Fibroblast of the aortic adventitia (primary cell): ENCODE data around the gene GRIA1. TPM values are rescaled to one million over a fixed set of nuclear protein-coding genes. Genes with fewer than 3 reads are reported as not detected.

Experiments used
- DNase-seq: peaks from one replicate; pipeline ENCODE4 v3.0.0-alpha.2; 2010; ENCODE audit warnings: low read depth
- H3K4me3 ChIP-seq: 2 replicates; pipeline ENCODE4 v1.5.1; 2011; ENCODE audit warnings: low read depth, mild to moderate bottlenecking, control low read depth, low read length, moderate library complexity
- CTCF ChIP-seq: IDR thresholded peaks from 2 replicates; pipeline ENCODE4 v1.5.1; 2011; ENCODE audit warnings: mild to moderate bottlenecking, low read length, control low read depth, inconsistent platforms; ENCODE audit not compliant: insufficient read depth
- total RNA-seq: library from RNA; depleted of rRNA; stranded (reverse); fragments of >200 nt; gene quantifications from 2 replicates; pipeline ENCODE4 v1.2.3, GENCODE V29; 2012; ENCODE audit warnings: low replicate concordance

Gene GRIA1
- total RNA-seq, 1 donor = 1.2 TPM

DNA sequence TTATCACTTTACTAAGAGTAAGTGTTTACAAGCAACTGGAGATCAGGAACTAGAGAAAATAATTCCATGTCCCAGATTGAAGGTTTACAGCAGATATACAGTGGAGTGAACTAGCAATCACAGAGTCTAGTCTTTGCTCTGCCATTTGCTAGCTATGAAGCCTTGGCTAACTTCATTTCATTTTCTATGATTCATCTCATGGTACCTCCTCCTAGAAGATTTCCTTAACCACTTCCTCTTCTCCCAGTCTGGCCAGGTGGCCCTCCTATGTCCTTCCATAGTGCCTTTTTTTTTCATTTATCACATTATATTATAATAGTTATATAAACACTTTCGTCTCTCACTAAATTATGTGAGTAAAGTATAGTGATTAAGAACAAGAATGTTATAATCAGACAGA lies 52.1 kb downstream of the GRIA1 start:
- no peak for TF ChIP-seq CTCF
- H3K4me3 ChIP-seq = no peak overlapping the region
- no peak for DNase-seq

DNA sequence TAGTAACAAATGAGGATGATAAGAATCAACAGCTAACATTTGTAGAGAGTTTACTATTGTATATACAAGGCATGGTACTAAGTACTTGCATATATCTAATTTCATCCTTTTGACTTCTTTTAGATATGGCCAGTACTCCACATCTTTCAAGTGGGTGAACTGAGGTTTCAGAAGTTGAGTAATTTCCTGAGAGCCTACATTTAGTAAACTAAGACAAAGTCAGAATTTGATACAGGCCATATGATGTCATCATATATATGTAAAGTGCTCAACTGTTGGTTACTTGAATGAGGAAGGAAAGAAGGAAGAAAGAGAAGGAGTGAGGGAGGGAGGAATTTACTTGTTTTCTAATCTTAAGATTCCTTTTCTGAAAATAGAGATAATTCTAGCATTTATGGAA lies 52.8 kb downstream of the GRIA1 start:
- DNase-seq = no peak
- TF ChIP-seq CTCF = no peak
- H3K4me3 ChIP-seq = no peak overlapping the region

DNA sequence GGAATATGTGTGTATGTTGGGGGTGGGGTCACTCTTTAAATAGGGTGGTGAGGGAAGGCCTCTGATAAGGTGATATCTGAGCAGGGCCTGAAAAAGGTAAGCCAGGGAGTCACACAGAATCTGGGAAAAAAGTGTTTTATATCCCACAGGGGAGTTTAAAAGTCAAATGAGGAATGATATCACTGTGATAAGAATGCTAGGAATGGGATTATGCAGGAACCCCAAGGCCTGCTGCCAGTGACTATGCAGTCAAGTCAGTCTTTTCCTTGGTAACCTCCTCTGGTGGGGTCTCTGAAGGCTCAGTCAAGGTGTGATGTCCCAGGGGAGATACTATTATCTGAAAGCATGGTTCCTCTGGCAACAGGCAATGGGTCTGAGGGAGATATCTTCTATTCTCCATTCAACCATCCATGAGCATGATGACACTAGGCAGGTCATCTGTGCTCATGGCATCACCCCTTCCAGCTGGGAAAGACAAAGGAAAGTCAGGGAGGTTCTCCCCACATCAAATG lies 53.5 kb downstream of the GRIA1 start:
- H3K4me3 ChIP-seq = no peak overlapping the region
- no peak for TF ChIP-seq CTCF
- no peak for DNase-seq

- no peak for DNase-seq
- TF ChIP-seq CTCF = no peak
- H3K4me3 ChIP-seq = no peak overlapping the region
Observed at GRCh38 chr5:153544706-153545105, 54.2 kb downstream of the GRIA1 start.

GRCh38 chr5:153546566-153546965 lies 56.1 kb downstream of the GRIA1 start:
- no peak for DNase-seq
- no peak overlapping the region for H3K4me3 ChIP-seq
- TF ChIP-seq CTCF = no peak

- DNase-seq = peak; percentile 98
- no peak overlapping the region for H3K4me3 ChIP-seq
- no peak for TF ChIP-seq CTCF
Observed at GRCh38 chr5:153551537-153552079, 61.1 kb downstream of the GRIA1 start.

GRCh38 chr5:153552886-153553285 lies 62.4 kb downstream of the GRIA1 start:
- peak; percentile 64 for DNase-seq

More at GRCh38 chr5:153552886-153553285, 62.4 kb downstream of the GRIA1 start:
- no peak for TF ChIP-seq CTCF
- H3K4me3 ChIP-seq = no peak overlapping the region
